BJ (cell line): ENCODE measurements around the gene CLPTM1. TPM values are rescaled to one million over a fixed set of nuclear protein-coding genes. Genes with fewer than 3 reads are reported as not detected.

ENCODE experiments used
- CTCF ChIA-PET: fragments of 350-600 bp; formaldehyde crosslinking; extraction: SDS; loops from one replicate; lab custom pipeline; 2021; ENCODE audit warnings: antibody characterized with exemption, inconsistent platforms; lab: Yijun Ruan, JAX
- POLR2A ChIA-PET: fragments of 300-600 bp; sonication (Branson Sonifier 250); formaldehyde crosslinking; extraction: SDS; loops from one replicate; lab custom pipeline; 2021; ENCODE audit warnings: antibody characterized with exemption; lab: Charles Lee
- DNase-seq: peaks from one replicate; pipeline ENCODE4 v3.0.0-alpha.2; 2011; ENCODE audit warnings: low read depth
- H3K27me3 ChIP-seq: 2 replicates; pipeline ENCODE4 v1.6.0; 2011; ENCODE audit warnings: low read length; ENCODE audit not compliant: control insufficient read depth, insufficient read depth
- H3K36me3 ChIP-seq: 2 replicates; pipeline ENCODE4 v1.5.1; 2011; ENCODE audit warnings: low read length; ENCODE audit not compliant: control insufficient read depth, insufficient read depth
- H3K4me3 ChIP-seq: 2 replicates; pipeline ENCODE4 v1.5.1; 2011; ENCODE audit warnings: low read depth, mild to moderate bottlenecking, control low read depth, low read length
- polyA plus RNA-seq: library from polyadenylated mRNA; depleted of rRNA; stranded (reverse); fragments of >200 nt; gene quantifications from 2 replicates; pipeline ENCODE4 v1.2.3, GENCODE V29; 2011
- TF ChIP-seq, protein P1 (sequence below): IDR thresholded peaks from 2 replicates; pipeline ENCODE4 v1.5.1; 2011; ENCODE audit warnings: low read depth, mild to moderate bottlenecking, control low read depth, inconsistent platforms, low read length, moderate library complexity; ENCODE audit not compliant: insufficient read depth

Gene CLPTM1
- polyA plus RNA-seq, 1 experiment = 127 TPM

DNA sequence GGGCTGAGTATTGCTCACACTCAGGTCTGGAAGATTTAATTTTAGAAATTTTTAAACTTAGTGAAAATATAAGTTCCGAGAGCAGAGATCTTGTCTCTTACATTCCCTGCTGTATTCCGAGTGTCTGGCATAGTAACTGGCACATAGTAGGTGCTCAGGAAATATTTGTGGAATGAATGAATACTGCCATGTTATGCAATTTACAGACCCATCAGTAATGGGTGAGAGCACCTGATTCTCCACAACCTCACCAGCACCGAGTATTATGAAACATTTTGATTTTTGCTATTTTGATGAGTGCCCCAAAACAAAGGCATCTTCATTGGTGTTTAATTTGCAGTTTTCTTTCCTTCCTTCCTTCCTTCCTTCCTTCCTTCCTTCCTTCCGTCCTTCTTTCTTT lies 67.9 kb downstream of the CLPTM1 start:
- Histone ChIP-seq H3K36me3 (peaks cover 7% of the 10 kb centered on the region), H3K4me3 (no peak overlapping the region), H3K27me3 (no peaks in the 10 kb centered on the region)
- POLR2A ChIA-PET = no interaction called here
- TF ChIP-seq, protein P1, sequence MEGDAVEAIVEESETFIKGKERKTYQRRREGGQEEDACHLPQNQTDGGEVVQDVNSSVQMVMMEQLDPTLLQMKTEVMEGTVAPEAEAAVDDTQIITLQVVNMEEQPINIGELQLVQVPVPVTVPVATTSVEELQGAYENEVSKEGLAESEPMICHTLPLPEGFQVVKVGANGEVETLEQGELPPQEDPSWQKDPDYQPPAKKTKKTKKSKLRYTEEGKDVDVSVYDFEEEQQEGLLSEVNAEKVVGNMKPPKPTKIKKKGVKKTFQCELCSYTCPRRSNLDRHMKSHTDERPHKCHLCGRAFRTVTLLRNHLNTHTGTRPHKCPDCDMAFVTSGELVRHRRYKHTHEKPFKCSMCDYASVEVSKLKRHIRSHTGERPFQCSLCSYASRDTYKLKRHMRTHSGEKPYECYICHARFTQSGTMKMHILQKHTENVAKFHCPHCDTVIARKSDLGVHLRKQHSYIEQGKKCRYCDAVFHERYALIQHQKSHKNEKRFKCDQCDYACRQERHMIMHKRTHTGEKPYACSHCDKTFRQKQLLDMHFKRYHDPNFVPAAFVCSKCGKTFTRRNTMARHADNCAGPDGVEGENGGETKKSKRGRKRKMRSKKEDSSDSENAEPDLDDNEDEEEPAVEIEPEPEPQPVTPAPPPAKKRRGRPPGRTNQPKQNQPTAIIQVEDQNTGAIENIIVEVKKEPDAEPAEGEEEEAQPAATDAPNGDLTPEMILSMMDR = no peak
- CTCF ChIA-PET = interaction anchor here (0.9 kb wide), 1 partner anchor 9 kb away, joined by 3 read pairs; no protein-coding TSS in a partner anchor
- DNase-seq = no peak

DNA sequence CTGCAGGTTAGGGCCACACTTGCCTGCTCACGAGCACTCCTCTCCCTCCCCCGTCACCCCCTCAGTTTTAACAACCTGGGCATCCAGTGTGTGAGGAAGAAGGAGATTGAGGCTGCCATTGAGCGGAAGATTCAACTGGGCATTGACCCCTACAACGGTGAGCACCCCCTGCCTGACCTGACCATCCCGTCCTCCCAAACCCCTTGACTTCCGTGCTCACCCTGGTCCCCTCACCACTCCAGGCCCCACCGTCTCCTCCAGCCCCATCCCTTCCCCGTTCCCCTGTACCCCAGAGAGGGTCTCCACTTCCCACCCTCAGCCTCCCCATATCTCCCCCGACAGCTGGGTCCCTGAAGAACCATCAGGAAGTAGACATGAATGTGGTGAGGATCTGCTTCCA lies 70.1 kb downstream of the CLPTM1 start:
- H3K36me3 ChIP-seq = peaks cover 9% of the 10 kb centered on the region
- CTCF ChIA-PET = no interaction called here
- POLR2A ChIA-PET = no interaction called here
- TF ChIP-seq, protein P1 = no peak
- no peaks in the 10 kb centered on the region for H3K27me3 ChIP-seq
- H3K4me3 ChIP-seq = no peak overlapping the region
- DNase-seq = no peak

DNA sequence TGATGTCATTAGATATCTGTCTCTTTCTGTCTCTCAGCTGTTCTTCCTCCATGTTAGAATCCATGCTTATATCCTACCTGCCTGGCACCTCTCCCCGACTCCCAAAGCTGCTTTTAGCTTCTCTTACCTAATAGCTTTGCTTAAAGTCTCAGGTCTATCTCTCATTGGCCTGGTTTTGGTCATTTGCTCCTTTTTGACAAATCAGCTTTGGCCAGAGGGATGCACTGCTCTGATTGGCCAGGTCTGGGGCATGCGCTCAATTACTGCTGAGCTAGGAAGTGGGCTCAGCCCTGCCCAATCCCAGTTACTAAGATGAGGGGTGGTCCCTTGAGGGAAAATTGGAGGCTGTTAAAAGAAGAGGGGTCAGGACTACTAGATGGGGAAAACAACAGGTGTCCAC lies 72.2 kb downstream of the CLPTM1 start:
- ChIA-PET POLR2A (no interaction called here), CTCF (interaction anchor here (0.7 to 3.0 kb wide), 4 partner anchors 10 to 32 kb away, joined by 3 to 6 read pairs (median 3); partner anchors contain the start of gene CLASRP)
- Histone ChIP-seq H3K36me3 (peaks cover 10% of the 10 kb centered on the region), H3K27me3 (no peaks in the 10 kb centered on the region), H3K4me3 (no peak overlapping the region)
- TF ChIP-seq, protein P1 = no peak
- DNase-seq = no peak

DNA sequence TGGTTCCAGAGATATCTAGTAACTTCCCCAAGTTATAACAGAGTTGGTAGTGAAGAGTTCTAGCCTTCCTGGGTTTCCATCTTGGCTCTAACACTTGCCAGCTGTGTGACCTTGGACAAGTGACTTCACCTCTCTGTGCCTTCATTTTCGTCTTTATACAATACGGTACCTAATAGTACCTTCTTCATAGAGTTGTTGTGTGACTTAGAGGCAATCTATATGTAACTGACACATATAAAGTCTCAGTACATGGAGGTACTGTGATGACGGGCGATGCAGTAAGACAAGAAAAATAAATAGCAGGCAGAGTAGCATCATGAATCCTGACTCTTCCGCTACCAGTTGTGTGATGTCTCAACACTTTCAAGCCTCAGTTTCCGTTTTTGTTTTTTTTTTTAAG lies 75.6 kb downstream of the CLPTM1 start:
- Histone ChIP-seq H3K36me3 (peaks cover 11% of the 10 kb centered on the region), H3K4me3 (no peak overlapping the region), H3K27me3 (no peaks in the 10 kb centered on the region)
- TF ChIP-seq, protein P1 = no peak
- CTCF ChIA-PET = interaction anchor here (2.3 kb wide), 1 partner anchor 29 kb away, joined by 7 read pairs; no protein-coding TSS in a partner anchor
- POLR2A ChIA-PET = no interaction called here
- no peak for DNase-seq

DNA sequence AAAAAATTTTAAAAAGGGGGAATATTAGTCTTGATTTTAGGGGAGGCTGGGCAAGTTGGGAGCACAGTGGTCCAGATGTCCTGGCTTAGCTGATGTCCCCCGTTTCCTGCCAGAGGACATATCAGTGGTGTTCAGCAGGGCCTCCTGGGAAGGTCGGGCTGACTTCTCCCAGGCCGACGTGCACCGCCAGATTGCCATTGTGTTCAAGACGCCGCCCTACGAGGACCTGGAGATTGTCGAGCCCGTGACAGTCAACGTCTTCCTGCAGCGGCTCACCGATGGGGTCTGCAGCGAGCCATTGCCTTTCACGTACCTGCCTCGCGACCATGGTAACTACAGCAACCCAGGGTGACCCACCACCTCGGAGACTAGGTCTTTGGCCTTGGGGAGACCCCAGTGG lies 77.2 kb downstream of the CLPTM1 start:
- Histone ChIP-seq H3K36me3 (peaks cover 11% of the 10 kb centered on the region), H3K27me3 (no peaks in the 10 kb centered on the region), H3K4me3 (no peak overlapping the region)
- ChIA-PET POLR2A (no interaction called here), CTCF (interaction anchor here (2.3 kb wide), 1 partner anchor 27 kb away, joined by 7 read pairs; no protein-coding TSS in a partner anchor)
- DNase-seq = no peak
- TF ChIP-seq, protein P1 = no peak
